Neural cell (in vitro differentiated cells): ENCODE data around the gene COA7.

Experiments used
- CTCF ChIP-seq: fragments of 450-650 bp; IDR thresholded peaks from 2 replicates; pipeline ENCODE4 v1.5.1; 2014; ENCODE audit warnings: antibody characterized with exemption, mild to moderate bottlenecking, moderate library complexity; ENCODE audit not compliant: poor library complexity, severe bottlenecking
- POLR2AphosphoS5 ChIP-seq: IDR thresholded peaks from 2 replicates; pipeline ENCODE4 v1.6.1; 2012

DNA sequence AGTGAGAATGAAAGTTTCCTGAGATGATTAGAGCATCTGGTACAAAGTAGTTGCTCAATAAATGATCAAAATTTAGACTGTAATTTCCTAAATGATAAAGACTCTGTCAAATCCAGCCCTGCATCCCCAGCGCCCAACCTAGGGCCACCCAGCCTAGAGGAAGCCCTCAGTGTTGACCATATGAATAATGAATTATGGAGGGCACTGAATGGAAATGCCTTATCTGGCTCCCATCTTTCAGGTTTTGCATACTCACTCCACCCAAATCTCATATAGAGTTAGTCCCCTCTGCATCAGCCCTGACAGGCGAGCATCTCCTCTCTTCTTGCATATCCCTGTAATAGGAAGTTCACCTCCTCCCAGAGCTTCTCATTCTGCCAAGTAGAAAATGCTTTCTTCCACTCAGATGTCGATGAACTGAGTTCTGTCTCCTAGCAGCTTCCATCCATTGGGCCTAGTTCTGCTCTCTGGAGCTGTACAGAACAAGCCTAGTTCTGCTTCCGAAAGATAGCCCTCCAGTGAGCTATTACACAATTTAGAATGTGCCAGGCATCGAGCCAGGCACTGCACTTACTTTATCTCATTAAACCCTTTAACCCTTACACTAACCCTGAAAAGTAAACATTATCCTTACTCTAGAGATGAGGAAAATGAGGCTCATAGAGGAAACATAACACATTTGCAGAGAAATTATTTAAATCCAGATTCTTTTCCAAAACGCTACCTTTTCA, 20.9 kb downstream of the COA7 start:
- no peak for TF ChIP-seq CTCF
- TF ChIP-seq POLR2AphosphoS5, result no peak
